ENCODE results near the gene SPRY2. TPM values are rescaled to one million over a fixed set of nuclear protein-coding genes. Genes with fewer than 3 reads are reported as not detected.
A peak's percentile ranks its signal among the peaks of the same experiment; 100 is the strongest.

SPRY2 gene
- total and polyA plus RNA-seq, 2 of the 13 experiments (the other 11 are each of a cell fraction or from before 2014, with no cell fraction given): 7.4 to 25.1 TPM

DNA sequence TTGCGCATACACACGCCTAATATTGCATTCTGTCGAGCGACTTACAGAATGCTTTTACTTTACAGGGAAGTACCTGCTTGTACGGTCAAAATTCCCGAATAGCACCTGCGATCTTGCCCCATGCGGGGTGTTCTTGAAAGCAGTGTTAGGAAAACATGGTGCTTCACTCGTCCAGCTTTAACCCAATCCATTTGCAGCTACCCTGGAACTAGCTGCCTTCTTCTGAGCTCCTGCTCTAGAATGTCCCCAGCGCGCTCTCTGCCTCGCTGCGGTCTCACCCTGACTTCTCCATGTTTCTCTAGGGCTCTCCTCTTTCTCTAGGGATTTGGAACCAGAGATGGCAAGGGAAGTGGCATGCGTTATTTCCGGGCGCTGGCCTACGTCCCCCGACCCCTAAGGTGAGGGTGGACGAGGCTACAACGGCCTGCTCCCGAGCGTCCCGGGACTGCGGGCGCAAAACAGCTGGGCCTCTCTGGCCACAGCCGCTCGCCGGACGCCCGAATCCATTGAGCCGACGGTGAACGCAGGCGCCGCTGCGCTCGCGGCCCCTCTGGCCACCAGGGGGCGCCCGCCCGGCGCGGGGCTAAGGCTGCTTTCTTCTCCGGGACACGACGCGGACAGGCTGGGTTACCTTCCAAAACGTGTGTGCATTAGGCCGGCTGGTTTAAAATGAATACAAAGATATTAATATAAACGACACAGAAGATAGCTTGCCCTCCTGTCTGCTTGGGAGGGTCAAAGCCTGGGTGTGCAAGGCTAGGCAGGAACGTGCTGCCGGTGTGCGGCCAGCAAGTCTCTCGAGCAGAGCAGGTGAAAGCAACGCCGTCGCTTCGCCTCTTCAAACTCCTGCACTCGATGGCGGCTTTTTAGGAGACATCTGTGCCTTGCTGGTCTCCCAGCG, 1.8 kb upstream of the SPRY2 start (continued):
- TF ChIP-seq, protein P1, sequence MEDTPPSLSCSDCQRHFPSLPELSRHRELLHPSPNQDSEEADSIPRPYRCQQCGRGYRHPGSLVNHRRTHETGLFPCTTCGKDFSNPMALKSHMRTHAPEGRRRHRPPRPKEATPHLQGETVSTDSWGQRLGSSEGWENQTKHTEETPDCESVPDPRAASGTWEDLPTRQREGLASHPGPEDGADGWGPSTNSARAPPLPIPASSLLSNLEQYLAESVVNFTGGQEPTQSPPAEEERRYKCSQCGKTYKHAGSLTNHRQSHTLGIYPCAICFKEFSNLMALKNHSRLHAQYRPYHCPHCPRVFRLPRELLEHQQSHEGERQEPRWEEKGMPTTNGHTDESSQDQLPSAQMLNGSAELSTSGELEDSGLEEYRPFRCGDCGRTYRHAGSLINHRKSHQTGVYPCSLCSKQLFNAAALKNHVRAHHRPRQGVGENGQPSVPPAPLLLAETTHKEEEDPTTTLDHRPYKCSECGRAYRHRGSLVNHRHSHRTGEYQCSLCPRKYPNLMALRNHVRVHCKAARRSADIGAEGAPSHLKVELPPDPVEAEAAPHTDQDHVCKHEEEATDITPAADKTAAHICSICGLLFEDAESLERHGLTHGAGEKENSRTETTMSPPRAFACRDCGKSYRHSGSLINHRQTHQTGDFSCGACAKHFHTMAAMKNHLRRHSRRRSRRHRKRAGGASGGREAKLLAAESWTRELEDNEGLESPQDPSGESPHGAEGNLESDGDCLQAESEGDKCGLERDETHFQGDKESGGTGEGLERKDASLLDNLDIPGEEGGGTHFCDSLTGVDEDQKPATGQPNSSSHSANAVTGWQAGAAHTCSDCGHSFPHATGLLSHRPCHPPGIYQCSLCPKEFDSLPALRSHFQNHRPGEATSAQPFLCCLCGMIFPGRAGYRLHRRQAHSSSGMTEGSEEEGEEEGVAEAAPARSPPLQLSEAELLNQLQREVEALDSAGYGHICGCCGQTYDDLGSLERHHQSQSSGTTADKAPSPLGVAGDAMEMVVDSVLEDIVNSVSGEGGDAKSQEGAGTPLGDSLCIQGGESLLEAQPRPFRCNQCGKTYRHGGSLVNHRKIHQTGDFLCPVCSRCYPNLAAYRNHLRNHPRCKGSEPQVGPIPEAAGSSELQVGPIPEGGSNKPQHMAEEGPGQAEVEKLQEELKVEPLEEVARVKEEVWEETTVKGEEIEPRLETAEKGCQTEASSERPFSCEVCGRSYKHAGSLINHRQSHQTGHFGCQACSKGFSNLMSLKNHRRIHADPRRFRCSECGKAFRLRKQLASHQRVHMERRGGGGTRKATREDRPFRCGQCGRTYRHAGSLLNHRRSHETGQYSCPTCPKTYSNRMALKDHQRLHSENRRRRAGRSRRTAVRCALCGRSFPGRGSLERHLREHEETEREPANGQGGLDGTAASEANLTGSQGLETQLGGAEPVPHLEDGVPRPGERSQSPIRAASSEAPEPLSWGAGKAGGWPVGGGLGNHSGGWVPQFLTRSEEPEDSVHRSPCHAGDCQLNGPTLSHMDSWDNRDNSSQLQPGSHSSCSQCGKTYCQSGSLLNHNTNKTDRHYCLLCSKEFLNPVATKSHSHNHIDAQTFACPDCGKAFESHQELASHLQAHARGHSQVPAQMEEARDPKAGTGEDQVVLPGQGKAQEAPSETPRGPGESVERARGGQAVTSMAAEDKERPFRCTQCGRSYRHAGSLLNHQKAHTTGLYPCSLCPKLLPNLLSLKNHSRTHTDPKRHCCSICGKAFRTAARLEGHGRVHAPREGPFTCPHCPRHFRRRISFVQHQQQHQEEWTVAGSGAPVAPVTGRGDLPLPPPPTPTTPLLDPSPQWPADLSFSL (CRISPR knock-in tag; IDR thresholded peaks at IDR 0.05): peak; percentile 54; the same call in 1 of the 2 replicates
- peak; percentile 55; the same call in 1 of the 2 replicates for TF ChIP-seq ZNF775 (CRISPR knock-in tag; IDR thresholded peaks at IDR 0.05; ENCODE audit: borderline replicate concordance)
- TF ChIP-seq FOXO1 (CRISPR knock-in tag; IDR thresholded peaks at IDR 0.05): no peak
- 0 out of 2 replicates have a peak, but pooled peaks have one; percentile 35 for TF ChIP-seq CAMTA2 (CRISPR knock-in tag; IDR thresholded peaks at IDR 0.05; ENCODE audit: borderline replicate concordance)
- TF ChIP-seq, protein P2, sequence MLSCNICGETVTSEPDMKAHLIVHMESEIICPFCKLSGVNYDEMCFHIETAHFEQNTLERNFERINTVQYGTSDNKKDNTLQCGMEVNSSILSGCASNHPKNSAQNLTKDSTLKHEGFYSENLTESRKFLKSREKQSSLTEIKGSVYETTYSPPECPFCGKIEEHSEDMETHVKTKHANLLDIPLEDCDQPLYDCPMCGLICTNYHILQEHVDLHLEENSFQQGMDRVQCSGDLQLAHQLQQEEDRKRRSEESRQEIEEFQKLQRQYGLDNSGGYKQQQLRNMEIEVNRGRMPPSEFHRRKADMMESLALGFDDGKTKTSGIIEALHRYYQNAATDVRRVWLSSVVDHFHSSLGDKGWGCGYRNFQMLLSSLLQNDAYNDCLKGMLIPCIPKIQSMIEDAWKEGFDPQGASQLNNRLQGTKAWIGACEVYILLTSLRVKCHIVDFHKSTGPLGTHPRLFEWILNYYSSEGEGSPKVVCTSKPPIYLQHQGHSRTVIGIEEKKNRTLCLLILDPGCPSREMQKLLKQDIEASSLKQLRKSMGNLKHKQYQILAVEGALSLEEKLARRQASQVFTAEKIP (CRISPR knock-in tag; IDR thresholded peaks at IDR 0.05; ENCODE audit: borderline replicate concordance): no peak
- TF ChIP-seq GABPA (IDR thresholded peaks at IDR 0.05; ENCODE audit: low read depth, low read length): no peak
- TF ChIP-seq GABPA (CRISPR knock-in tag; IDR thresholded peaks at IDR 0.05; ENCODE audit: low read depth): 0 out of 2 replicates have a peak, but pooled peaks have one; percentile 11
- no peak for TF ChIP-seq RELA (CRISPR knock-in tag; IDR thresholded peaks at IDR 0.05)
- TF ChIP-seq THAP11 (CRISPR knock-in tag; IDR thresholded peaks at IDR 0.05): peak; percentile 44; the same call in 1 of the 2 replicates
- TF ChIP-seq, protein P3, sequence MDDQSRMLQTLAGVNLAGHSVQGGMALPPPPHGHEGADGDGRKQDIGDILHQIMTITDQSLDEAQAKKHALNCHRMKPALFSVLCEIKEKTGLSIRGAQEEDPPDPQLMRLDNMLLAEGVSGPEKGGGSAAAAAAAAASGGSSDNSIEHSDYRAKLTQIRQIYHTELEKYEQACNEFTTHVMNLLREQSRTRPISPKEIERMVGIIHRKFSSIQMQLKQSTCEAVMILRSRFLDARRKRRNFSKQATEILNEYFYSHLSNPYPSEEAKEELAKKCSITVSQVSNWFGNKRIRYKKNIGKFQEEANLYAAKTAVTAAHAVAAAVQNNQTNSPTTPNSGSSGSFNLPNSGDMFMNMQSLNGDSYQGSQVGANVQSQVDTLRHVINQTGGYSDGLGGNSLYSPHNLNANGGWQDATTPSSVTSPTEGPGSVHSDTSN (CRISPR knock-in tag; IDR thresholded peaks at IDR 0.05; ENCODE audit: borderline replicate concordance): peak; percentile 81; the same call in 1 of the 2 replicates
- TF ChIP-seq ZNF180 (CRISPR knock-in tag; IDR thresholded peaks at IDR 0.05; ENCODE audit: borderline replicate concordance, low read depth): 0 out of 2 replicates have a peak, but pooled peaks have one; percentile 37
- TF ChIP-seq ZFP37 (CRISPR knock-in tag; IDR thresholded peaks at IDR 0.05; ENCODE audit: borderline replicate concordance): 0 out of 2 replicates have a peak, but pooled peaks have one; percentile 23
- peak; percentile 52; the same call in 1 of the 2 replicates for TF ChIP-seq RXRB (CRISPR knock-in tag; IDR thresholded peaks at IDR 0.05; ENCODE audit: borderline replicate concordance)
- TF ChIP-seq, protein P4, sequence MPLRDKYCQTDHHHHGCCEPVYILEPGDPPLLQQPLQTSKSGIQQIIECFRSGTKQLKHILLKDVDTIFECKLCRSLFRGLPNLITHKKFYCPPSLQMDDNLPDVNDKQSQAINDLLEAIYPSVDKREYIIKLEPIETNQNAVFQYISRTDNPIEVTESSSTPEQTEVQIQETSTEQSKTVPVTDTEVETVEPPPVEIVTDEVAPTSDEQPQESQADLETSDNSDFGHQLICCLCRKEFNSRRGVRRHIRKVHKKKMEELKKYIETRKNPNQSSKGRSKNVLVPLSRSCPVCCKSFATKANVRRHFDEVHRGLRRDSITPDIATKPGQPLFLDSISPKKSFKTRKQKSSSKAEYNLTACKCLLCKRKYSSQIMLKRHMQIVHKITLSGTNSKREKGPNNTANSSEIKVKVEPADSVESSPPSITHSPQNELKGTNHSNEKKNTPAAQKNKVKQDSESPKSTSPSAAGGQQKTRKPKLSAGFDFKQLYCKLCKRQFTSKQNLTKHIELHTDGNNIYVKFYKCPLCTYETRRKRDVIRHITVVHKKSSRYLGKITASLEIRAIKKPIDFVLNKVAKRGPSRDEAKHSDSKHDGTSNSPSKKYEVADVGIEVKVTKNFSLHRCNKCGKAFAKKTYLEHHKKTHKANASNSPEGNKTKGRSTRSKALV (CRISPR knock-in tag; IDR thresholded peaks at IDR 0.05): peak; percentile 97
- no peak for TF ChIP-seq GTF3A (CRISPR knock-in tag; conservative IDR thresholded peaks at IDR 0.05)

Data from HepG2 (cell line).